GM12878 (cell line): ENCODE measurements around the gene CHD6. TPM values are rescaled to one million over a fixed set of nuclear protein-coding genes. Genes with fewer than 3 reads are reported as not detected.

Source experiments
- ATAC-seq: fragments of 200-7000 bp; cut with Tn5 transposase; 3 replicates; pipeline ENCODE4 v1.9.1; 2020; ENCODE audit warnings: mild to moderate bottlenecking, moderate library complexity
- BruUV-seq: library from RNA; stranded (reverse); fragments of 400-500 nt; replicated peaks from 2 replicates; lab custom pipeline; 2021; lab: Mats Ljungman, UMichigan
- CTCF ChIA-PET: fragments of 300-600 bp; sonication (Branson Sonifier 250); formaldehyde crosslinking; extraction: SDS; loops from one replicate; lab custom pipeline; 2021; ENCODE audit warnings: inconsistent platforms; lab: Yijun Ruan, JAX
- POLR2A ChIA-PET: fragments of 350-600 bp; formaldehyde crosslinking; extraction: SDS; loops from one replicate; lab custom pipeline; 2021; ENCODE audit warnings: inconsistent platforms; lab: Charles Lee
- RAD21 ChIA-PET: fragments of 300-600 bp; sonication (Branson Sonifier 250); formaldehyde crosslinking; loops from one replicate; lab custom pipeline; 2023; ENCODE audit warnings: antibody characterized with exemption; ENCODE audit not compliant: unreplicated experiment; lab: Charles Lee
- SMC1A ChIA-PET: fragments of 300-600 bp; sonication (Branson Sonifier 250); formaldehyde crosslinking; loops from one replicate; lab custom pipeline; 2023; ENCODE audit not compliant: unreplicated experiment, uncharacterized antibody; lab: Charles Lee
- DNase-seq: peaks from one replicate; pipeline ENCODE4 v3.0.0-alpha.2; 2011; ENCODE audit warnings: low read depth, low spot score
- FAIRE-seq: peaks from 3 replicates; lab custom pipeline; 2011; peaks lifted over from hg19 to GRCh38; lab: Jason Lieb, UNC
- H2AFZ ChIP-seq: 2 replicates; pipeline ENCODE4 v1.6.0; 2011; ENCODE audit warnings: low read depth, low read length, control low read depth; ENCODE audit not compliant: control insufficient read depth
- H3K27ac ChIP-seq: 2 replicates; pipeline ENCODE4 v1.5.1; 2011; ENCODE audit warnings: control low read depth; ENCODE audit not compliant: control insufficient read depth, insufficient read depth
- H3K27me3 ChIP-seq, 2 experiments: replicated peaks in 1 of 2; 2 replicates each; pipeline versions ENCODE4 v1.6.0 to v1.6.1; 2011; ENCODE audit warnings: low read length in 1 of 2; ENCODE audit not compliant: control insufficient read depth in 2 of 2, insufficient read depth in 2 of 2
- H3K36me3 ChIP-seq, 2 experiments: 2 replicates each; pipeline ENCODE4 v1.5.1; 2011; ENCODE audit warnings: low read length in 1 of 2; ENCODE audit not compliant: control insufficient read depth in 2 of 2, insufficient read depth in 2 of 2
- H3K4me1 ChIP-seq: 2 replicates; pipeline ENCODE4 v1.6.1; 2011; ENCODE audit warnings: mild to moderate bottlenecking, low read length, moderate library complexity, mixed read lengths; ENCODE audit not compliant: control insufficient read depth, insufficient read depth
- H3K4me2 ChIP-seq: 2 replicates; pipeline ENCODE4 v1.6.0; 2011; ENCODE audit warnings: control low read depth; ENCODE audit not compliant: control insufficient read depth, insufficient read depth
- H3K4me3 ChIP-seq: fragments of 200-600 bp; sonication (generic); 2 replicates; pipeline ENCODE4 v1.5.1; 2016
- H3K79me2 ChIP-seq: 2 replicates; pipeline ENCODE4 v1.6.0; 2011; ENCODE audit warnings: low read length; ENCODE audit not compliant: control insufficient read depth, insufficient read depth
- H3K9ac ChIP-seq: 2 replicates; pipeline ENCODE4 v1.8.0; 2011; ENCODE audit warnings: low read length, control low read depth, mixed read lengths; ENCODE audit not compliant: control insufficient read depth, insufficient read depth
- H3K9me3 ChIP-seq: replicated peaks from 3 replicates; pipeline ENCODE4 v1.5.1; 2011; ENCODE audit warnings: mild to moderate bottlenecking, low read length; ENCODE audit not compliant: control insufficient read depth, insufficient read depth
- H4K20me1 ChIP-seq: 2 replicates; pipeline ENCODE4 v1.6.0; 2011; ENCODE audit not compliant: control insufficient read depth, insufficient read depth
- BACH1 ChIP-seq: fragments of 450-650 bp; IDR thresholded peaks from 2 replicates; pipeline ENCODE4 v1.6.1; 2017; ENCODE audit warnings: mild to moderate bottlenecking, borderline replicate concordance
- BCL11A ChIP-seq: IDR thresholded peaks from 2 replicates; pipeline ENCODE4 v1.6.1; 2011; ENCODE audit warnings: low read depth, low read length
- BRCA1 ChIP-seq: IDR thresholded peaks from 2 replicates; pipeline ENCODE4 v1.6.1; 2011; ENCODE audit warnings: low read depth, low read length, improper control_type of control experiment
- CBFB ChIP-seq: IDR thresholded peaks from 2 replicates; pipeline ENCODE4 v1.6.1; 2016; ENCODE audit warnings: antibody characterized with exemption, low read depth
- EZH2 ChIP-seq: IDR thresholded peaks from 2 replicates; pipeline ENCODE4 v1.6.1; 2012; ENCODE audit warnings: low read depth, mild to moderate bottlenecking, control low read depth, inconsistent platforms, low read length, borderline replicate concordance; ENCODE audit not compliant: control insufficient read depth
- SUZ12 ChIP-seq: fragments of 200-600 bp; sonication (generic); IDR thresholded peaks from one replicate; pipeline ENCODE4 v1.6.1; 2018; ENCODE audit warnings: antibody characterized with exemption, mild to moderate bottlenecking; ENCODE audit not compliant: unreplicated experiment
- ZNF217 ChIP-seq: fragments of 450-650 bp; IDR thresholded peaks from 2 replicates; pipeline ENCODE4 v1.6.1; 2017; ENCODE audit warnings: antibody characterized with exemption, mild to moderate bottlenecking
- ZZZ3 ChIP-seq: IDR thresholded peaks from 2 replicates; pipeline ENCODE4 v1.6.1; 2011; ENCODE audit warnings: low read depth; ENCODE audit not compliant: control insufficient read depth, insufficient read length
- WGBS: methylation state at CpG from one replicate; pipeline ENCODE4 v1.1.6; 2016; ENCODE audit warnings: low lambda C conversion rate; ENCODE audit not compliant: insufficient replicate concordance, insufficient coverage; ENCODE audit errors: missing lambda C conversion rate; 5-methylcytosine and 5-hydroxymethylcytosine counted together
- in situ Hi-C: fragments of 300-500 bp; cut with MboI; formaldehyde crosslinking; loops from 9 replicates; pipeline ENCODE4 v1.14.3; 2018; ENCODE audit warnings: mixed read lengths
- intact Hi-C: fragments of 100-400 bp; cut with micrococcal nuclease; formaldehyde crosslinking; loops from one replicate; pipeline ENCODE4 v1.14.2; 2022; ENCODE audit not compliant: unreplicated experiment
- polyA plus RNA-seq, 11 experiments: library from polyadenylated mRNA; depleted of rRNA in 4 of 11; unstranded in 6 of 11; stranded (reverse) in 5 of 11; fragments of >200 nt; fragmentation: Nextera tagmentation in 4 of 11; fragmentation: Illumina TruSeq in 1 of 11; extraction: Ambion mirVana in 4 of 11; extraction: Trizol in 1 of 11; gene quantifications; 1 replicate in 1 of 11; 2 replicates in 10 of 11; pipeline versions ENCODE4 v1.2.1 to v1.2.3, GENCODE V29; 2011 to 2016; ENCODE audit warnings: inconsistent platforms in 2 of 11, missing spikeins in 2 of 11, low read depth in 1 of 11
- total RNA-seq, 4 experiments: library from RNA; depleted of rRNA in 3 of 4; stranded (reverse); fragments of >200 nt in 3 of 4; fragmentation: Illumina TruSeq in 1 of 4; extraction: Trizol in 1 of 4; gene quantifications; 2 replicates each; pipeline versions ENCODE4 v1.2.1 to v1.2.3, GENCODE V29; 2013 to 2021
- TF ChIP-seq, protein P1 (sequence below): fragments of 450-650 bp; IDR thresholded peaks from 2 replicates; pipeline ENCODE4 v1.6.1; 2017; ENCODE audit warnings: mild to moderate bottlenecking, moderate library complexity
- TF ChIP-seq, protein P2 (sequence below): fragments of 450-650 bp; formaldehyde crosslinking; IDR thresholded peaks from 2 replicates; pipeline ENCODE4 v1.5.0; 2022; ENCODE audit warnings: mild to moderate bottlenecking, missing genetic modification characterization

The CHD6 gene
- total and polyA plus RNA-seq, 10 of the 15 experiments (the other 5 are each of a cell fraction or from before 2014, with no cell fraction given), result 4.3 to 25.5 (median 17.1) TPM

DNA sequence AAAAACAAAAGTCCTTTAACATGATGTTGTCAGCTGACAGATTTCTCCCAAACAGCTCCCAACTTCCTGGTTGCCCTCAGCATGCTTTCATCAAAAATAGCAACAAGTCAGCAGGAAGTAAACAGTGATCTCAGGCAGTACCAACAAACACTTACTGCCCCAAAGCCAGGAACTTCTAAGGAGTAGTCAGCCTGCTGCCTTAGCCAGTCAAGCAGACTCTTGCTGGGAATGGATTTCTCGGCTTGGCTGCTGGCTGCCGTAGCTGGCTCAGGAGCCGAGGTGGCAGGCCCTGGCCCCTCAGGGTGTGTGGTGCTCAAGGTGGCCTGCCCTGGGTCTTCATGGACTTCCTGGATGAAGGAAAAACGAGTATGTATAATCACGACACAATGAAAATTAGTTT, 205.0 kb downstream of the CHD6 start:
- no peak overlapping the region for H2AFZ ChIP-seq
- intact Hi-C loops, result no loop called here
- no peaks in the 10 kb centered on the region for H3K9me3 ChIP-seq
- H3K4me1 ChIP-seq, result peaks cover 6% of the 10 kb centered on the region
- BruUV-seq, result no TSS peak
- no peaks in the 10 kb centered on the region for H4K20me1 ChIP-seq
- SMC1A ChIA-PET, result interaction anchor here (1.4 kb wide), 1 partner anchor 15 kb away, joined by 4 read pairs; no protein-coding TSS in a partner anchor
- RAD21 ChIA-PET, result no interaction called here
- DNase-seq, result no peak
- 59% methylated on average over 5 of the region's 5 CpGs for WGBS
- H3K27ac ChIP-seq, result no peak overlapping the region
- CTCF ChIA-PET, result no interaction called here
- H3K79me2 ChIP-seq, result no peaks in the 10 kb centered on the region
- H3K27me3 ChIP-seq, result no peaks in the 10 kb centered on the region
- ATAC-seq, result no peak
- POLR2A ChIA-PET, result no interaction called here
- no peak for TF ChIP-seq ZZZ3
- no peak for TF ChIP-seq SUZ12
- TF ChIP-seq, protein P1, sequence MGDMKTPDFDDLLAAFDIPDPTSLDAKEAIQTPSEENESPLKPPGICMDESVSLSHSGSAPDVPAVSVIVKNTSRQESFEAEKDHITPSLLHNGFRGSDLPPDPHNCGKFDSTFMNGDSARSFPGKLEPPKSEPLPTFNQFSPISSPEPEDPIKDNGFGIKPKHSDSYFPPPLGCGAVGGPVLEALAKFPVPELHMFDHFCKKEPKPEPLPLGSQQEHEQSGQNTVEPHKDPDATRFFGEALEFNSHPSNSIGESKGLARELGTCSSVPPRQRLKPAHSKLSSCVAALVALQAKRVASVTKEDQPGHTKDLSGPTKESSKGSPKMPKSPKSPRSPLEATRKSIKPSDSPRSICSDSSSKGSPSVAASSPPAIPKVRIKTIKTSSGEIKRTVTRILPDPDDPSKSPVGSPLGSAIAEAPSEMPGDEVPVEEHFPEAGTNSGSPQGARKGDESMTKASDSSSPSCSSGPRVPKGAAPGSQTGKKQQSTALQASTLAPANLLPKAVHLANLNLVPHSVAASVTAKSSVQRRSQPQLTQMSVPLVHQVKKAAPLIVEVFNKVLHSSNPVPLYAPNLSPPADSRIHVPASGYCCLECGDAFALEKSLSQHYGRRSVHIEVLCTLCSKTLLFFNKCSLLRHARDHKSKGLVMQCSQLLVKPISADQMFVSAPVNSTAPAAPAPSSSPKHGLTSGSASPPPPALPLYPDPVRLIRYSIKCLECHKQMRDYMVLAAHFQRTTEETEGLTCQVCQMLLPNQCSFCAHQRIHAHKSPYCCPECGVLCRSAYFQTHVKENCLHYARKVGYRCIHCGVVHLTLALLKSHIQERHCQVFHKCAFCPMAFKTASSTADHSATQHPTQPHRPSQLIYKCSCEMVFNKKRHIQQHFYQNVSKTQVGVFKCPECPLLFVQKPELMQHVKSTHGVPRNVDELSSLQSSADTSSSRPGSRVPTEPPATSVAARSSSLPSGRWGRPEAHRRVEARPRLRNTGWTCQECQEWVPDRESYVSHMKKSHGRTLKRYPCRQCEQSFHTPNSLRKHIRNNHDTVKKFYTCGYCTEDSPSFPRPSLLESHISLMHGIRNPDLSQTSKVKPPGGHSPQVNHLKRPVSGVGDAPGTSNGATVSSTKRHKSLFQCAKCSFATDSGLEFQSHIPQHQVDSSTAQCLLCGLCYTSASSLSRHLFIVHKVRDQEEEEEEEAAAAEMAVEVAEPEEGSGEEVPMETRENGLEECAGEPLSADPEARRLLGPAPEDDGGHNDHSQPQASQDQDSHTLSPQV, result no peak
- TF ChIP-seq EZH2, result no peak
- TF ChIP-seq, protein P2, sequence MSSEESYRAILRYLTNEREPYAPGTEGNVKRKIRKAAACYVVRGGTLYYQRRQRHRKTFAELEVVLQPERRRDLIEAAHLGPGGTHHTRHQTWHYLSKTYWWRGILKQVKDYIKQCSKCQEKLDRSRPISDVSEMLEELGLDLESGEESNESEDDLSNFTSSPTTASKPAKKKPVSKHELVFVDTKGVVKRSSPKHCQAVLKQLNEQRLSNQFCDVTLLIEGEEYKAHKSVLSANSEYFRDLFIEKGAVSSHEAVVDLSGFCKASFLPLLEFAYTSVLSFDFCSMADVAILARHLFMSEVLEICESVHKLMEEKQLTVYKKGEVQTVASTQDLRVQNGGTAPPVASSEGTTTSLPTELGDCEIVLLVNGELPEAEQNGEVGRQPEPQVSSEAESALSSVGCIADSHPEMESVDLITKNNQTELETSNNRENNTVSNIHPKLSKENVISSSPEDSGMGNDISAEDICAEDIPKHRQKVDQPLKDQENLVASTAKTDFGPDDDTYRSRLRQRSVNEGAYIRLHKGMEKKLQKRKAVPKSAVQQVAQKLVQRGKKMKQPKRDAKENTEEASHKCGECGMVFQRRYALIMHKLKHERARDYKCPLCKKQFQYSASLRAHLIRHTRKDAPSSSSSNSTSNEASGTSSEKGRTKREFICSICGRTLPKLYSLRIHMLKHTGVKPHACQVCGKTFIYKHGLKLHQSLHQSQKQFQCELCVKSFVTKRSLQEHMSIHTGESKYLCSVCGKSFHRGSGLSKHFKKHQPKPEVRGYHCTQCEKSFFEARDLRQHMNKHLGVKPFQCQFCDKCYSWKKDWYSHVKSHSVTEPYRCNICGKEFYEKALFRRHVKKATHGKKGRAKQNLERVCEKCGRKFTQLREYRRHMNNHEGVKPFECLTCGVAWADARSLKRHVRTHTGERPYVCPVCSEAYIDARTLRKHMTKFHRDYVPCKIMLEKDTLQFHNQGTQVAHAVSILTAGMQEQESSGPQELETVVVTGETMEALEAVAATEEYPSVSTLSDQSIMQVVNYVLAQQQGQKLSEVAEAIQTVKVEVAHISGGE (CRISPR knock-in tag), result no peak
- TF ChIP-seq BACH1, result no peak
- no peak for TF ChIP-seq BRCA1
- no peak for TF ChIP-seq ZNF217
- no peak for TF ChIP-seq BCL11A
- no peak for TF ChIP-seq CBFB
- TF ChIP-seq, all 136 proteins: peak for 0
- H3K9ac ChIP-seq, result no peak overlapping the region
- in situ Hi-C loops, result no loop called here
- peaks cover 3 to 22% of the 10 kb centered on the region in 2 experiments; a peak in 3 of 4 replicates for H3K36me3 ChIP-seq
- no peak for FAIRE-seq
- no peak overlapping the region for H3K4me3 ChIP-seq
- no peak overlapping the region for H3K4me2 ChIP-seq
